ENCODE measurements around the gene ZNF730.
"Not testable (repeated sequence)": the region's sequence is repeated elsewhere in the genome, so short reads cannot be mapped to it uniquely, and the experiment has no call there.

Gene ZNF730

DNA sequence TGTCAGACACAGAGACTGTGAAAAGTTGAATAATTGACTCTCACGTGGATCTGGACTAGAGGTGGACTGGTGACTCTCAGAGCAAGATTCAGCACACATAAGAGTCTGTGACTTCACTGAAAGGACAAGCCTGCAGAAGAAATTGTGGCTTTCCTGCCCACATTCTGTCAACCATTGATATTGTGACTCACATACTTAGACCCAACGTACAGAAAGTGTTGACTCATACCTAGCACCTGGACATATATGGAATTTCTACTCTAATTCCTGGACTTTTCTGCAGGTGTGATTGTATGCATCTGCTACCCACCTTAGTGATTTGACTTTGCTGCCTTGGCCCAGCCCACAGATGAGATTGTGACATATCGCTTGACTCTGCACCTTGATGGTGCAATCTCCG is 15.6 kb upstream of the ZNF730 start:
- no peak overlapping the region for H3K27ac ChIP-seq (replicated peaks)
- no peak overlapping the region for H3K4me3 ChIP-seq (replicated peaks; ENCODE audit: insufficient read depth, low read length)
- no peak for DNase-seq (ENCODE audit: low read depth in 1 of 2, low spot score in 1 of 2)
- no peak for TF ChIP-seq POLR2AphosphoS5 (IDR thresholded peaks at IDR 0.05; ENCODE audit: low read depth)
- TF ChIP-seq, protein P1, sequence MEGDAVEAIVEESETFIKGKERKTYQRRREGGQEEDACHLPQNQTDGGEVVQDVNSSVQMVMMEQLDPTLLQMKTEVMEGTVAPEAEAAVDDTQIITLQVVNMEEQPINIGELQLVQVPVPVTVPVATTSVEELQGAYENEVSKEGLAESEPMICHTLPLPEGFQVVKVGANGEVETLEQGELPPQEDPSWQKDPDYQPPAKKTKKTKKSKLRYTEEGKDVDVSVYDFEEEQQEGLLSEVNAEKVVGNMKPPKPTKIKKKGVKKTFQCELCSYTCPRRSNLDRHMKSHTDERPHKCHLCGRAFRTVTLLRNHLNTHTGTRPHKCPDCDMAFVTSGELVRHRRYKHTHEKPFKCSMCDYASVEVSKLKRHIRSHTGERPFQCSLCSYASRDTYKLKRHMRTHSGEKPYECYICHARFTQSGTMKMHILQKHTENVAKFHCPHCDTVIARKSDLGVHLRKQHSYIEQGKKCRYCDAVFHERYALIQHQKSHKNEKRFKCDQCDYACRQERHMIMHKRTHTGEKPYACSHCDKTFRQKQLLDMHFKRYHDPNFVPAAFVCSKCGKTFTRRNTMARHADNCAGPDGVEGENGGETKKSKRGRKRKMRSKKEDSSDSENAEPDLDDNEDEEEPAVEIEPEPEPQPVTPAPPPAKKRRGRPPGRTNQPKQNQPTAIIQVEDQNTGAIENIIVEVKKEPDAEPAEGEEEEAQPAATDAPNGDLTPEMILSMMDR (IDR thresholded peaks at IDR 0.05; ENCODE audit: insufficient read depth, low read length), result no peak
- no peaks in the 10 kb centered on the region for H3K27me3 ChIP-seq (ENCODE audit: insufficient read depth, poor library complexity, severe bottlenecking)

DNA sequence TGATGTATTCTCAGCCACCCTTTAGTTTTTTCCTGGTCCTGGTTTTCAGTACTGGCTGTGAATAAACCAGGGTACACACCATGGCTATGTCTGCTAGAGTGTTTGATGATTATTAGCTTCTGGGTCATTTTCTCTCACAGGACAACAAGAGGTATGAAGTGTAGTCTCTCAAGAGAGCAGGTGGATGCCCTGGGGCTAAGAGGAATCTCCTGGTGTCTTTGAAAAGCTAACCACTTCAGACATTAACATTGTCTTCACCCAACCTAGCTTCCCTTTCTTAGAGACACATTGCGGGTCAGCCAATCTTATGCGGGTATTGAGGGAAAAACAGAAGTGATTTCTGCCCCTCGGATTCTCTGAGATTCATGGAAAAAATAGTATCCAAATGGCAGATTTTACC is 1.6 kb downstream of the ZNF730 start:
- Histone ChIP-seq H3K4me3 (replicated peaks; ENCODE audit: insufficient read depth, low read length) (no peak overlapping the region), H3K27me3 (ENCODE audit: insufficient read depth, poor library complexity, severe bottlenecking) (no peaks in the 10 kb centered on the region), H3K27ac (replicated peaks) (no peak overlapping the region)
- no peak for DNase-seq (ENCODE audit: low read depth in 1 of 2, low spot score in 1 of 2)
- no peak for TF ChIP-seq SPI1 (IDR thresholded peaks at IDR 0.05; ENCODE audit: borderline replicate concordance, low read depth)
- TF ChIP-seq, protein P1 (IDR thresholded peaks at IDR 0.05; ENCODE audit: insufficient read depth, low read length), result no peak
- TF ChIP-seq, protein P2, sequence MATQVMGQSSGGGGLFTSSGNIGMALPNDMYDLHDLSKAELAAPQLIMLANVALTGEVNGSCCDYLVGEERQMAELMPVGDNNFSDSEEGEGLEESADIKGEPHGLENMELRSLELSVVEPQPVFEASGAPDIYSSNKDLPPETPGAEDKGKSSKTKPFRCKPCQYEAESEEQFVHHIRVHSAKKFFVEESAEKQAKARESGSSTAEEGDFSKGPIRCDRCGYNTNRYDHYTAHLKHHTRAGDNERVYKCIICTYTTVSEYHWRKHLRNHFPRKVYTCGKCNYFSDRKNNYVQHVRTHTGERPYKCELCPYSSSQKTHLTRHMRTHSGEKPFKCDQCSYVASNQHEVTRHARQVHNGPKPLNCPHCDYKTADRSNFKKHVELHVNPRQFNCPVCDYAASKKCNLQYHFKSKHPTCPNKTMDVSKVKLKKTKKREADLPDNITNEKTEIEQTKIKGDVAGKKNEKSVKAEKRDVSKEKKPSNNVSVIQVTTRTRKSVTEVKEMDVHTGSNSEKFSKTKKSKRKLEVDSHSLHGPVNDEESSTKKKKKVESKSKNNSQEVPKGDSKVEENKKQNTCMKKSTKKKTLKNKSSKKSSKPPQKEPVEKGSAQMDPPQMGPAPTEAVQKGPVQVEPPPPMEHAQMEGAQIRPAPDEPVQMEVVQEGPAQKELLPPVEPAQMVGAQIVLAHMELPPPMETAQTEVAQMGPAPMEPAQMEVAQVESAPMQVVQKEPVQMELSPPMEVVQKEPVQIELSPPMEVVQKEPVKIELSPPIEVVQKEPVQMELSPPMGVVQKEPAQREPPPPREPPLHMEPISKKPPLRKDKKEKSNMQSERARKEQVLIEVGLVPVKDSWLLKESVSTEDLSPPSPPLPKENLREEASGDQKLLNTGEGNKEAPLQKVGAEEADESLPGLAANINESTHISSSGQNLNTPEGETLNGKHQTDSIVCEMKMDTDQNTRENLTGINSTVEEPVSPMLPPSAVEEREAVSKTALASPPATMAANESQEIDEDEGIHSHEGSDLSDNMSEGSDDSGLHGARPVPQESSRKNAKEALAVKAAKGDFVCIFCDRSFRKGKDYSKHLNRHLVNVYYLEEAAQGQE (IDR thresholded peaks at IDR 0.05; ENCODE audit: insufficient replicate concordance, low read depth), result no peak

DNA sequence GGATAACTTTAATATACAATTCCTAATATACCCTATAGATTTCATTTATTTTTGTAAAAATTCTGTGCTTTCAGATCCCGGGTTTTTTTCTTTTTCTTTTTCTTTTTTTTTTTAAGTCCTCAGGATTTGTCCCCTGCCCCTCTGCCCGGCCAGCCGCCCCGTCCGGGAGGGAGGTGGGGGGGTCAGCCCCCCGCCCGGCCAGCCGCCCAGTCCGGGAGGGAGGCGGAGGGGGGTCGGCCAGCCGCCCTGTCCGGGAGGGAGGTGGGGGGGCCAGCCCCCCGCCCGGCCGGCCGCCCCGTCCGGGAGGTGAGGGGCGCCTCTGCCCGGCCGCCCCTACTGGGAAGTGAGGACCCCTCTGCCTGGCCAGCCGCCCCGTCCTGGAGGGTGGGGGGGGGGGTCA is 17.4 kb downstream of the ZNF730 start:
- H3K4me3 ChIP-seq (replicated peaks; ENCODE audit: insufficient read depth, low read length); DNase-seq (ENCODE audit: low read depth in 1 of 2, low spot score in 1 of 2); H3K27ac ChIP-seq (replicated peaks); H3K27me3 ChIP-seq (ENCODE audit: insufficient read depth, poor library complexity, severe bottlenecking): not testable (repeated sequence)

DNA sequence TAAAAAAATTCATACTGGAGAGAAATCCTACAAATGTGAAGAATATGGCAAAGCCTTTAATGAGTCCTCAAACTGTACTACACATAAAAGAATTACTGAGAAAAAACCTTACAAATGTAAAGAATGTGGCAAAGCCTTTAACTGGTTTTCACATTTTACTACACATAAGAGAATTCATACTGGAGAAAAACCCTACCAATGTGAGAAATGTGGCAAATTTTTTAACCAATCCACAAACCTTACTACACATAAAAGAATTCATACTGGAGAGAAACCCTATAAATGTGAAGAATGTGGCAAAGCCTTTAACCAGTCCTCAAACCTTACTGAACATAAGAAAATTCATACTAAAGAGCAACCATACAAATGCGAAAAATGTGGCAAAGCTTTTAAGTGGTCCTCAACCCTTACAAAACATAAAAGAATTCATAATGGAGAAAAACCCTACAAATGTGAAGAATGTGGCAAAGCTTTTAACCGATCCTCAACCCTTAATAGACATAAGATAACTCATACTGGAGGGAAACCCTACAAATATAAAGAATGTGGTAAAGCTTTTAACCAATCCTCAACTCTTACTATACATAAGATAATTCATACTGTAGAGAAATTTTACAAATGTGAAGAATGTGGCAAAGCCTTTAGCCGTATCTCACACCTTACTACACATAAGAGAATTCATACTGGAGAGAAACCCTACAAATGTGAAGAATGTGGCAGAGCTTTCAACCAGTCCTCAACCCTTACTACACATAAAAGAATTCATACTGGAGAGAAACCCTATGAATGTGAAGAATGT is 29.0 kb downstream of the ZNF730 start:
- no peaks in the 10 kb centered on the region for H3K27me3 ChIP-seq (ENCODE audit: insufficient read depth, poor library complexity, severe bottlenecking)
- H3K4me3 ChIP-seq (replicated peaks; ENCODE audit: insufficient read depth, low read length), result no peak overlapping the region
- DNase-seq (ENCODE audit: low read depth in 1 of 2, low spot score in 1 of 2), result no peak
- TF ChIP-seq, protein P1 (IDR thresholded peaks at IDR 0.05; ENCODE audit: insufficient read depth, low read length), result no peak
- no peak for TF ChIP-seq GABPA (IDR thresholded peaks at IDR 0.05; ENCODE audit: low read depth)
- no peak for TF ChIP-seq SPI1 (IDR thresholded peaks at IDR 0.05; ENCODE audit: borderline replicate concordance, low read depth)
- no peak for TF ChIP-seq POLR2AphosphoS5 (IDR thresholded peaks at IDR 0.05; ENCODE audit: low read depth)
- TF ChIP-seq, protein P2 (IDR thresholded peaks at IDR 0.05; ENCODE audit: insufficient replicate concordance, low read depth), result no peak
- H3K27ac ChIP-seq (replicated peaks), result no peak overlapping the region

Data from HL-60 (cell line).